ENCODE measurements around the gene DOCK6. TPM values are rescaled to one million over a fixed set of nuclear protein-coding genes. Genes with fewer than 3 reads are reported as not detected.

The DOCK6 gene
- total and polyA plus RNA-seq, 2 experiments from 2014 or later, result 12.2 to 75.6 TPM

GRCh38 chr19:11198769-11199424 is 63.4 kb downstream of the DOCK6 start:
- peaks cover 13% of the 10 kb centered on the region for H3K4me1 ChIP-seq (ENCODE audit: low read depth)
- no peaks in the 10 kb centered on the region for H3K27me3 ChIP-seq
- H3K4me3 ChIP-seq, result no peak overlapping the region
- no peaks in the 10 kb centered on the region for H3K36me3 ChIP-seq
- TF ChIP-seq CTCF (IDR thresholded peaks at IDR 0.05; ENCODE audit: low read depth, low read length), result no peak
- DNase-seq (ENCODE audit: low read depth in 1 of 2, low spot score in 1 of 2), result no peak
- peak overlapping the region; percentile 21 for H3K27ac ChIP-seq
- H3K9me3 ChIP-seq (ENCODE audit: low read depth), result no peaks in the 10 kb centered on the region

- no peaks in the 10 kb centered on the region for H3K27me3 ChIP-seq
- TF ChIP-seq CTCF (IDR thresholded peaks at IDR 0.05; ENCODE audit: low read depth, low read length), result no peak
- H3K4me1 ChIP-seq (ENCODE audit: low read depth), result peaks cover 7% of the 10 kb centered on the region
- H3K36me3 ChIP-seq, result peaks cover 3% of the 10 kb centered on the region
- DNase-seq (ENCODE audit: low read depth in 1 of 2, low spot score in 1 of 2), result no peak
- no peaks in the 10 kb centered on the region for H3K9me3 ChIP-seq (ENCODE audit: low read depth)
- H3K4me3 ChIP-seq, result no peak overlapping the region
- peak overlapping the region; percentile 21 for H3K27ac ChIP-seq
Observed at GRCh38 chr19:11198175-11198534, 64.2 kb downstream of the DOCK6 start.

GRCh38 chr19:11197291-11198174 is 64.8 kb downstream of the DOCK6 start, which contains the start of gene KANK2:
KANK2 (minus strand) TSS chr19:11197545; CDS start chr19:11194511, 3,034 bp downstream.
- peaks cover 4% of the 10 kb centered on the region for H3K4me1 ChIP-seq (ENCODE audit: low read depth)
- no peaks in the 10 kb centered on the region for H3K27me3 ChIP-seq
- peak within 1 kb of the TSS; percentile 64 for H3K4me3 ChIP-seq
- DNase-seq (ENCODE audit: low read depth in 1 of 2, low spot score in 1 of 2), result peak; percentile 85 to 87
- H3K9me3 ChIP-seq (ENCODE audit: low read depth), result no peaks in the 10 kb centered on the region
- peak within 1 kb of the TSS; percentile 21 for H3K27ac ChIP-seq
- H3K36me3 ChIP-seq, result peaks cover 3% of the 10 kb centered on the region
- TF ChIP-seq CTCF (IDR thresholded peaks at IDR 0.05; ENCODE audit: low read depth, low read length), result no peak

- Histone ChIP-seq H3K4me3 (peak overlapping the region; percentile 64), H3K4me1 (ENCODE audit: low read depth) (no peaks in the 10 kb centered on the region), H3K27me3 (no peaks in the 10 kb centered on the region), H3K9me3 (ENCODE audit: low read depth) (no peaks in the 10 kb centered on the region), H3K27ac (no peak overlapping the region), H3K36me3 (peaks cover 3% of the 10 kb centered on the region)
- peak; percentile 50 to 53 for DNase-seq (ENCODE audit: low read depth in 1 of 2, low spot score in 1 of 2)
- TF ChIP-seq CTCF (IDR thresholded peaks at IDR 0.05; ENCODE audit: low read depth, low read length), result no peak
Observed at GRCh38 chr19:11196406-11197287, 65.7 kb downstream of the DOCK6 start.

- no peak for DNase-seq (ENCODE audit: low read depth in 1 of 2, low spot score in 1 of 2)
- peaks cover 3% of the 10 kb centered on the region for H3K36me3 ChIP-seq
- no peak overlapping the region for H3K4me3 ChIP-seq
- no peak for TF ChIP-seq CTCF (IDR thresholded peaks at IDR 0.05; ENCODE audit: low read depth, low read length)
- H3K9me3 ChIP-seq (ENCODE audit: low read depth), result no peaks in the 10 kb centered on the region
- no peak overlapping the region for H3K27ac ChIP-seq
- no peaks in the 10 kb centered on the region for H3K27me3 ChIP-seq
- no peaks in the 10 kb centered on the region for H3K4me1 ChIP-seq (ENCODE audit: low read depth)
Observed at GRCh38 chr19:11195681-11196080, 66.6 kb downstream of the DOCK6 start.

Measured in cardiac muscle cell (in vitro differentiated cells and primary cell).